HG02798 (cell line): Measurements from ENCODE around the gene CC2D1A.

Experiments
- ATAC-seq: cut with Tn5 transposase; IDR thresholded peaks from one replicate; pipeline ENCODE4 v1.9.1; 2021; ENCODE audit warnings: mild to moderate bottlenecking; ENCODE audit not compliant: unreplicated experiment, poor library complexity

Gene CC2D1A

DNA sequence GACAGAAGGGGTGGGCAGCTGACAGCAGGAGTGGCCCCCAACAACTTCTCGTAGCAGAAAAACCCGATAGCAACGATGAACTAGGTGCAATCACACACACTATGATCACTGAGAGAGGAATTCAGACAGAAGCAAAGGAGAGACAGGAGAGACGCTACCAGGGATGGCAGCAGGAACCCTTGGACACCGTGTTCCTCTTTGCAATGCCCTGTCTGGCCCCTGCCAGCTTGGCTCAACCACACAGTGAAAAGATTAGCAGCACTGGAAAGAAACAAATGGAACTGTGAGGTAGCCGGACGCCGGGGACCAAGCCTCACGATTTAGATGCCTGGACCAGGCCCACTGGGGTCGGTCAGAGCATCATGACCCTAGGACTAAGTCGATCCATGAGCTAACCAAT is 69.9 kb downstream of the CC2D1A start:
- no peak for ATAC-seq

DNA sequence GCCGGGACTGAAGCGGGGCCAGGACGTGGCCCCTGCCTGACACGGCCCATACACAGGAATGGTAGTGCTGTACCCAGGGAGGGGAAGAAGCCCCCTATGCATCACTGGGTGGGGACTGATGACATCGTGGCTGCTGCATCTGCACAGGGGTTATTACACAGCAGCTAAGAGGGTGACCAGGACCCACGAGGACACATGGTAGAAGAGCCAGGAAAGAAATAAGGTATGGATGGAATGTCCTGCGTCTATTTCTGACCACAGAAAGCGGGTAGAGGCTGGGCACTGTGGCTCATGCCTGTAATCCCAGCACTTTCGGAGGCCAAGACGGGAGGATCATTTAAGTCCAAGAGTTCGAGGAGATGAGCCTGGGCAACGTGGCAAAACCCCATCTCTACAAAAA is 70.4 kb downstream of the CC2D1A start:
- ATAC-seq = no peak

DNA sequence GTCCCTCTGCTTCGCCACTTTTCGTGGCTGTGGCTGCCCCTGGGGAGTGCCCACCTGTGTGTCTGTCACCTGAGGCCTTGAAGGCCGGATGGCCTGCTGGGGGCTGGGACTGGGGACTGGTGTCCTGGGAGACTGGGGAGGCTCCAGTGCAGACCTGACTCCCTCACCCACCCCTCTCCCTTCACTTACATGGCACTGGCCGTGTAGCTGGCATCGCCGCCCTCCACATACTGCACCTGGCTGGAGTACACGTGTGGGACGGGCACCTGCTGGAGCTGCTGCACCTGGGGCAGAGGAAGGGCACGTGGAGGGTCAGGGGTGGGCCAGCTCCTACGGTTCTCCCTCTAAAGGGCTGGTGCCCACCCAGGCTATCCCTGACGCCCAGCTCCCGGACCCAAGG is 71.8 kb downstream of the CC2D1A start:
- no peak for ATAC-seq

DNA sequence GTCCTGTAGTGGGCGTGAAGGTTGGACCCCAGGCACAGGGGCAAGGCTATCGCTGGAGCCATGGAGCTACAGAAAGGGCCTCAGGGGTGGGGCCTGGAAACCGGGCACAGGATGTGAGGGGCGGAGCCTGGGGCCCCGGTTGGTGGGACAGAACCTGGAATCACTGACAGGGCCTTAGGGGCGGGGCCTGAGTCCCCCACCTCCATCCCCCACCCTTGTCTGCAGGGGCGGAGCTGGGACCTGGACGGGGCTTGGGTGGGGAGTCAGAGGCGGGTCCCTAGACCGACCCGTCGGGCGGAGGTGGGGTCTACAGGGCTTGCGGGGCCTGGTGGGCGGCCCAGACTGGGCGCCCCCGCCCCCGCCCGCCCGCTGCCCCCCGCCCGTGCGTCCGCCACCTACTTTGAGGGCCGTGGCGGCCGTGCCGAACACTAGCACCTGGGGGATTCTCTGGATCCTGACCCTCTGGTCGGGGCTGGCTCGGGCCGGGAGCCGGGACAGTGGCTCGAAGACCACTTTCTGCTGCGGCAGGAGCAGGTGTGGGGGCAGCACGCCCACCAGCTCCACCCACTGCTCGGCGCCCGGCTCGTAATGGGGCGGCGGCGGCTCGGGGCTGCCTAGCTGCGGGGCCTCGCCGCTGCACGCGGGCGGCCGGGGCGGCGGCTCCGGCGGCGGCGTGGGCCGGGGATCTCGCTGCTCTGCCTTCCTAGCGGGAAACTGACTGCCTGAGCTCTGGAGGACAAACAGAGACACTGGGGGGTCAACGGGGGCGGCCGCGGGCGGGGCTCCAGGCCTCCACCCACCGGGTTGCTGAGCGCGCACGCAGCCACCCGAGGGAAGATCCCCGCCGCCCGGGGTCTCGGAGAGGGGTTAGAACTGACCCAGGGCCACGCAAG is 72.6 kb downstream of the CC2D1A start:
- ATAC-seq = no peak

DNA sequence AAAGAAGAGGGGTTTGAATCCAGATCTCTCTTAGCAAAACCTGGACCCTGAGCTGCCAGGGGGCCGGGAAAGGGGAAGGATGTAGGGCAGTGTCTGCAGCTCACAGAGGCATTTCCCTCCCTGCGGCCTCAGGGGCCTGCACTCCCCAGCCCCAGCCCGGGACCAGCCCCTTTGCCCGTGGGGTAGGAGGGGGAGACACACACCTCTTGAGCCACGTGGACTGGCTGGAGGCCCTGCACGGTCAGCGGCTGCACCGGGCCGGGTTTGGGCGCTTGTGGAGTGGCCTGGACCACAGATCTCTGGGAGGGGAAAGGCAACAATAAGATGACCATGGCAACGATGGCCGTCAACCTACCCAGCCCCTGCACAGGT is 73.2 kb downstream of the CC2D1A start:
- no peak for ATAC-seq

DNA sequence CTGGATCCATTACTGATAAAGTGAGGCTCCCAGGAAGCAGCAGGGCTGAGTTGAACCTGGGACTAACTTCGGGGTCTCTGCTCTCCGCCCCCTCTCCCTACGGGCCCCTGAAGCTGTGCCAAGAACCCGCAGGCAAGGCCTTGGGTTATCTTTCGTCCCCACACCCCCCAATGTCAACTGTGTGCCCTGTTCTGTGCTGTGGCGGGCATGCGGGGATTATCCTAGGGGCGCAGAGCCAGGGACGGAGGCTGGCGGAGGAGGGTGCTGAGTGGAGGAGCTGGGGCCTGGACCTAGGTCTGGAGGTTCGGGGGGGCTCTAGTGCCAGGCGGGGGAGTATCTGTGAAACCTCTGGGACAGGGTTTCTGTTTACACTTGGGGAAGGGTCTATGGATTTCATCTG is 73.7 kb downstream of the CC2D1A start:
- ATAC-seq = no peak

DNA sequence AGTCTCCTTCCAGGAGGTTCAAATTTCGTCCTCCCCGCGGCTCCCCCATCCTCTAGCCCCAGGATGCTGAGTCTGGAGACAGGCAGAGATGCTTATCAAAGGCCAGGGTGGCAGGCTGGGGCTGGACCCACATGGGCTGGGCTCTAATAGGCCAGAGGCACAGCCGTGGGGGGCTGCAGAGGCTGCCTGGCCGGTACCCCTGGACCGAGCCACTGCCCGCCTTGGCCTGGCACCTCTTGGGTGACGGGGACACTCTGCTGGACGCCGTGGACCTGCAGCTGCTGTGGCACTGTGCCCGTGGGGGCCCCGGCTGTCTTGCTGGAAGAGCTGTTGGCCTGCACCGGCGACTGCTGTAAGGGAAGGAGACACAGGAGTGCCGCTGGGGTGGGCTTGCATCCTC is 74.3 kb downstream of the CC2D1A start:
- ATAC-seq = no peak
